LNCAP (cell line): Measurements from ENCODE around the gene DGCR2.

ENCODE experiments used
- TF ChIP-seq, protein P1 (sequence below): fragments of 450-650 bp; IDR thresholded peaks from 2 replicates; pipeline ENCODE4 v1.5.1; 2017; ENCODE audit warnings: mild to moderate bottlenecking

DGCR2 gene

DNA sequence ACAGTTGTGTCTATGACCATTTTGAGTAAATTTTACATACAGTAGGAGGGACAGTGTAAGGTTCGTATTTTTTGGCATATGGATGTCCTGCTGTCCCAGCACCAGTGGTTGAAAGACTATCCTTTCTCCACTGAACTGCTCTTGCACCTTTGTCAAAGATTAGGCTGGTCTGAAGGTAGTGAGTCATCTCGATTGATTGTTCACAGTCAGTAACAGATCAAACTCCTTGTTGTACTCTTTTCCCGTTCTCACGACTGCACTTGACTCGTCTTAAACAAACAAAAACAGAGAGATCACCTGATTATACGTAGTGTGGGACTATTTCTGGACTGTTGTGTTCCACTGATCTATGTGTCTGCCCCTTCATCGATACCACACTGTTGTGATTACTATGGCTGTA, 77.1 kb downstream of the DGCR2 start:
- TF ChIP-seq, protein P1, sequence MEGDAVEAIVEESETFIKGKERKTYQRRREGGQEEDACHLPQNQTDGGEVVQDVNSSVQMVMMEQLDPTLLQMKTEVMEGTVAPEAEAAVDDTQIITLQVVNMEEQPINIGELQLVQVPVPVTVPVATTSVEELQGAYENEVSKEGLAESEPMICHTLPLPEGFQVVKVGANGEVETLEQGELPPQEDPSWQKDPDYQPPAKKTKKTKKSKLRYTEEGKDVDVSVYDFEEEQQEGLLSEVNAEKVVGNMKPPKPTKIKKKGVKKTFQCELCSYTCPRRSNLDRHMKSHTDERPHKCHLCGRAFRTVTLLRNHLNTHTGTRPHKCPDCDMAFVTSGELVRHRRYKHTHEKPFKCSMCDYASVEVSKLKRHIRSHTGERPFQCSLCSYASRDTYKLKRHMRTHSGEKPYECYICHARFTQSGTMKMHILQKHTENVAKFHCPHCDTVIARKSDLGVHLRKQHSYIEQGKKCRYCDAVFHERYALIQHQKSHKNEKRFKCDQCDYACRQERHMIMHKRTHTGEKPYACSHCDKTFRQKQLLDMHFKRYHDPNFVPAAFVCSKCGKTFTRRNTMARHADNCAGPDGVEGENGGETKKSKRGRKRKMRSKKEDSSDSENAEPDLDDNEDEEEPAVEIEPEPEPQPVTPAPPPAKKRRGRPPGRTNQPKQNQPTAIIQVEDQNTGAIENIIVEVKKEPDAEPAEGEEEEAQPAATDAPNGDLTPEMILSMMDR = no peak

DNA sequence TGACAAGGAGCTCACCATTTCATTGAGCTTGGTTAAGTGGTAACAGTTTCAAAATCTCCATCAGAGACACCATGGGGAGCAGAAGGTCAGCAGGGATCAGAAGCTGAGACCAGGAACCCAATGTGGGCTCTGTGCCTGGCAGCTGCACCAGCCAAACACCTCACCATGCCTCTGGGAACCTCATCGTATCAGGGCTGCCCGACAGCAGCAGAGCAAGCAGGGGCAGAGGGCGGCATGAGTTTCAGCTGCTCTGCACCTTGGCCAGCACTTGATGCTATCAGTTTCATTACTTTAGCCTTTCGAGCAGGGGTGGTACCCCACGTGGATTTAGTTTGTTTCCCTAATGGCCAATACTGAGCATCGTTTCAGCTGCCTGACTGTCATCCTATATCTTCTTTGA, 77.8 kb downstream of the DGCR2 start:
- TF ChIP-seq, protein P1 = no peak

GRCh38 chr22:19043121-19044085, 78.8 kb downstream of the DGCR2 start:
- TF ChIP-seq, protein P1 = no peak

DNA sequence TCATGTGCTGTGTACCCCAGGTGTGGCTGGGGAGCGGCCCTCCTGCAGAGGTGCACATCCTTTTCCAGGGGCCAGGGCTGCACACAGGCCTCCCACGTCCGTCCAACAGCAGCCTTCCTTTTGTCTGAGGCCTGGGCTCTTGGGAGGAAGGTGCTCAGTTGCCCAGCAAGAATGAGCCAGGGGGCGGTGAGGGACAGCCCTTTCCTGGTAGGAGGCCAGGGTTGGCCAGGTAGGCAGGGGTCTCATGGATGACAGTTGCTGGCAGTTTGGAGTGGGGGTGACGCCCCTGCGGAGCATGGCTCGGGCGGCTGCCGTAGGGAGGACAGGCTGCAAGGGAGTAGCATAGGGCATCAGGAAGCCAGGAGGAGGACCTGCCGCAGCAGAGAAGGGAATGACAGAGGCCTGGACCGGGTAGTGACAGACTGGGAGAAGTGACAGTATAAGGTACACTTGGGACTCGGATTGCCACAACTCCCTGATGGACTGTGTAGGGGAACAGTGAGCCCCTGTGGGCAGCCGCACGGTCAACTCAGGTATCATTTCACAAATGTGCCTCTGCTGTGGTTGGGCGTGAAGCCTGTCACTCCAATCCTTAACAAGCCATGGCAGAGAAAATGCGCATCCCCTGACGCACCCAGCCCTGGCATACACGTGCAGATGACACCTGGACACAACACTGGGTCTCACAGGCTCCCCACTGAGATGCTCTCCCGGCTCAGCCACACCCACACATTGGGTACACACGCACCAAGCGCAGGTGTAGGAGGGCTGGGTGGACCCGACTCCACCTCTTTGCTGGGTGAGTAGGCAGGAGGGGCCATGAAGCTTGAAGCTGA, 79.7 kb downstream of the DGCR2 start:
- TF ChIP-seq, protein P1 = no peak

DNA sequence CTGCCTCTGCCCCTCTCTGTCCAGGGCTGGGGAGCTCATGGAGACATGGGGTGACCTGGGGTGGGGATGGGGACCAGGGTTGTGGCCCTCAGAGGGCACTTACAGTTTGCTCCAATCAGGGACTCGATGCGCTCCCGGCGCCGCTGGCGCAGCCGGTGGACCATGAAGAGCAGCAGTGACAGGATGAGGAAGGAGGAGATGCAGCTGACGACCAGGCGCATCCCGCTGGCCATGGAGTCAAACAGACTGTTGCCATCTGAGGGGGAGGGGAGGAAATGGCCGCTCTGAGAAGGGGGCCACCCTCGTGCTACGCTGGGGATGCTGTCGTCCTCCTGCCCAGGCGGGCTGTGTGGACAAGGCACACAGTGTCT, 80.5 kb downstream of the DGCR2 start:
- TF ChIP-seq, protein P1 = no peak

DNA sequence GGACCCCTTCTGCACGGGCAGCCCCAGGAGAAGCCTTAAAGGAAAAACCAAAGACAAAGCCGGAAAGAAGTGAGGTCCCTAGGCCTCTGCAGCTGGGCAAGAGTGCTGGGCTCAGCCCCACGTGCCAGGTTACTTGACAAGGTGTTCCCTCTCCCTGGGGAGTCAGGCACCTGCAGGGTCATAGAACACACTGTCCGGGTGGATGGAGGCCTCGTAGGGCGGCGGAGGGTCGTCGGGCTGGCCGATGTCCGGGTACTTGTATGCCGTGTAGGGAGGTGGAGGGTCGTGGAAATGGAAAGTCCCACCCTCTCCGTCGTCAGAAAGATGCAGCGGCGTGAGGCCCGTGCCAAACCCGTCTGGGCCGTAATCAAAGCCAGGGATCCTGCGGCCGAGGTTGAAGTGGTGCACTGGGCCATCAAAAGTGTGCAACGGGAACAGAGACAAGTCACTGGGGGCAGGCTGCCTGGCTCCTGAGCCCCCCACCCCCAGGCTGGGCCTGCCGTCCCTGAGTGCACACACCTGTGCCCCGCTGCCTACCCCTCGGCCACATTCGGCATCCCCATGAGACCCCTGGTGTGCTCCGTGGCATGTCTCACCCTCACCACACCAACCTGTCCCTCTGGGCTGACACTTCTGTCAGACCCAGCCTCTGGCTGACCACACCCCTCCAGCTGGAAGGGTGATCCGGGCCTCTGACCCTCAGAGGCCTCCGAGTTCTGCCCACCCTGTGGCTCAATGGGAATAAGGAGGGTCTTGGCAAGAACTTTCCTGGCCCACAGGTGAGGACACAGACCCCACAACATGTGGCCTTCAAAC, 81.1 kb downstream of the DGCR2 start:
- TF ChIP-seq, protein P1 = no peak

- TF ChIP-seq, protein P1 = no peak
Measured at GRCh38 chr22:19040391-19040861, 81.8 kb downstream of the DGCR2 start.
